H9 (cell line): Measurements from ENCODE around the gene NUP58. TPM values are rescaled to one million over a fixed set of nuclear protein-coding genes. Genes with fewer than 3 reads are reported as not detected.

Experiments used
- DNase-seq: peaks from one replicate; pipeline ENCODE4 v3.0.0-alpha.2; 2017
- H2AFZ ChIP-seq: one replicate; pipeline ENCODE4 v1.6.1; 2013; ENCODE audit warnings: mild to moderate bottlenecking, low read length, control low read depth, moderate library complexity
- H2AK5ac ChIP-seq: 2 replicates; pipeline ENCODE4 v1.6.1; 2013; ENCODE audit warnings: low read length, control low read depth, mixed read lengths; ENCODE audit not compliant: insufficient read length
- H2BK120ac ChIP-seq: one replicate; pipeline ENCODE4 v1.6.1; 2013; ENCODE audit warnings: low read depth, mild to moderate bottlenecking, low read length, control low read depth, inconsistent platforms; ENCODE audit not compliant: poor library complexity, severe bottlenecking
- H2BK12ac ChIP-seq: 2 replicates; pipeline ENCODE4 v1.6.1; 2013; ENCODE audit warnings: low read length, control low read depth, mixed read lengths, low read depth; ENCODE audit not compliant: insufficient read length
- H2BK15ac ChIP-seq: 2 replicates; pipeline ENCODE4 v1.6.1; 2013; ENCODE audit warnings: low read depth, low read length, control low read depth
- H2BK20ac ChIP-seq: one replicate; pipeline ENCODE4 v1.6.1; 2013; ENCODE audit warnings: low read depth, mild to moderate bottlenecking, low read length, control low read depth, inconsistent platforms; ENCODE audit not compliant: poor library complexity, severe bottlenecking
- H2BK5ac ChIP-seq: 2 replicates; pipeline ENCODE4 v1.6.1; 2013; ENCODE audit warnings: low read length, control low read depth, mixed read lengths; ENCODE audit not compliant: insufficient read length
- H3K14ac ChIP-seq: 2 replicates; pipeline ENCODE4 v1.6.1; 2013; ENCODE audit warnings: low read length, control low read depth; ENCODE audit not compliant: insufficient read depth
- H3K18ac ChIP-seq: 2 replicates; pipeline ENCODE4 v1.6.1; 2013; ENCODE audit warnings: low read depth, mild to moderate bottlenecking, mixed read lengths, low read length, control low read depth; ENCODE audit not compliant: insufficient read length
- H3K23ac ChIP-seq: 2 replicates; pipeline ENCODE4 v1.6.1; 2013; ENCODE audit warnings: low read length, control low read depth, mixed read lengths, low read depth; ENCODE audit not compliant: insufficient read length
- H3K23me2 ChIP-seq: 2 replicates; pipeline ENCODE4 v1.6.1; 2013; ENCODE audit warnings: low read depth, mild to moderate bottlenecking, mixed read lengths, low read length, control low read depth; ENCODE audit not compliant: insufficient read length, poor library complexity, severe bottlenecking
- H3K27ac ChIP-seq: 2 replicates; pipeline ENCODE4 v1.5.1; 2013; ENCODE audit warnings: low read length, control low read depth, mixed read lengths, low read depth; ENCODE audit not compliant: insufficient read length
- H3K27me3 ChIP-seq: 2 replicates; pipeline ENCODE4 v1.6.1; 2013; ENCODE audit warnings: low read length, control low read depth, inconsistent platforms; ENCODE audit not compliant: insufficient read depth
- H3K4ac ChIP-seq: 2 replicates; pipeline ENCODE4 v1.6.1; 2013; ENCODE audit warnings: low read depth, mild to moderate bottlenecking, control low read depth, inconsistent platforms, low read length, moderate library complexity
- H3K4me1 ChIP-seq: 2 replicates; pipeline ENCODE4 v1.6.1; 2013; ENCODE audit warnings: low read length, control low read depth, inconsistent platforms; ENCODE audit not compliant: insufficient read depth
- H3K4me2 ChIP-seq: 2 replicates; pipeline ENCODE4 v1.6.1; 2013; ENCODE audit warnings: low read length, control low read depth, mixed read lengths; ENCODE audit not compliant: insufficient read length, insufficient read depth
- H3K56ac ChIP-seq: 2 replicates; pipeline ENCODE4 v1.6.1; 2013; ENCODE audit warnings: low read depth, mild to moderate bottlenecking, mixed read lengths, low read length, control low read depth; ENCODE audit not compliant: insufficient read length
- H3K79me1 ChIP-seq: 2 replicates; pipeline ENCODE4 v1.6.1; 2013; ENCODE audit warnings: low read depth, mild to moderate bottlenecking, moderate library complexity, low read length, control low read depth, inconsistent platforms; ENCODE audit not compliant: insufficient read depth, poor library complexity, severe bottlenecking
- H3K79me2 ChIP-seq: 2 replicates; pipeline ENCODE4 v1.6.1; 2013; ENCODE audit warnings: low read length, control low read depth, inconsistent platforms; ENCODE audit not compliant: insufficient read depth
- H3K9ac ChIP-seq: 2 replicates; pipeline ENCODE4 v1.6.1; 2013; ENCODE audit warnings: low read length, control low read depth, mixed read lengths; ENCODE audit not compliant: insufficient read length; ENCODE audit errors: extremely low read depth
- H3K9me3 ChIP-seq: one replicate; pipeline ENCODE4 v1.6.1; 2013; ENCODE audit warnings: low read depth, low read length, inconsistent platforms; ENCODE audit not compliant: control insufficient read depth
- H3T11ph ChIP-seq: one replicate; pipeline ENCODE4 v1.6.1; 2013; ENCODE audit warnings: mild to moderate bottlenecking, low read length, control low read depth, inconsistent platforms
- H4K20me1 ChIP-seq: one replicate; pipeline ENCODE4 v1.6.1; 2013; ENCODE audit not compliant: control insufficient read depth, insufficient read length, insufficient read depth
- H4K5ac ChIP-seq: 2 replicates; pipeline ENCODE4 v1.6.1; 2013; ENCODE audit warnings: low read depth, mild to moderate bottlenecking, mixed read lengths, low read length, control low read depth; ENCODE audit not compliant: insufficient read length
- H4K8ac ChIP-seq: replicated peaks from 2 replicates; pipeline ENCODE4 v1.6.1; 2013; ENCODE audit warnings: low read length, control low read depth, mixed read lengths, low read depth; ENCODE audit not compliant: insufficient read length
- H4K91ac ChIP-seq: 2 replicates; pipeline ENCODE4 v1.6.1; 2013; ENCODE audit warnings: low read depth, mild to moderate bottlenecking, moderate library complexity, mixed read lengths, low read length, control low read depth; ENCODE audit not compliant: insufficient read length
- H3K27ac Mint-ChIP-seq, 3 experiments: 2 replicates in 2 of 3; 3 replicates in 1 of 3; pipeline ENCODE4 v1.8.0; 2020 to 2021; ENCODE audit warnings: mixed read lengths in 3 of 3, mild to moderate bottlenecking in 1 of 3, moderate library complexity in 1 of 3
- H3K27me3 Mint-ChIP-seq: 2 replicates; pipeline ENCODE4 v1.8.0; 2021; ENCODE audit warnings: low read depth, mild to moderate bottlenecking, moderate library complexity, mixed read lengths
- H3K36me3 Mint-ChIP-seq, 3 experiments: 2 replicates in 2 of 3; 3 replicates in 1 of 3; pipeline ENCODE4 v1.8.0; 2020 to 2021; ENCODE audit warnings: low read depth in 3 of 3, mixed read lengths in 3 of 3; ENCODE audit not compliant: insufficient read depth in 1 of 3
- H3K4me1 Mint-ChIP-seq, 2 experiments: 2 replicates each; pipeline ENCODE4 v1.8.0; 2020; ENCODE audit warnings: mixed read lengths in 2 of 2
- H3K4me3 Mint-ChIP-seq, 2 experiments: 2 replicates in 1 of 2; 3 replicates in 1 of 2; pipeline ENCODE4 v1.8.0; 2020 to 2021; ENCODE audit warnings: mild to moderate bottlenecking in 2 of 2, mixed read lengths in 2 of 2, moderate library complexity in 1 of 2
- H3K9me3 Mint-ChIP-seq, 2 experiments: 2 replicates in 1 of 2; 3 replicates in 1 of 2; pipeline ENCODE4 v1.8.0; 2020; ENCODE audit warnings: mild to moderate bottlenecking in 2 of 2, mixed read lengths in 2 of 2, moderate library complexity in 1 of 2
- WGBS: extraction: QIAGEN DNeasy Blood & Tissue Kit; methylation state at CpG from one replicate; pipeline ENCODE4 v1.1.7; 2013; ENCODE audit warnings: missing lambda C conversion rate, low lambda C conversion rate, mixed read lengths; ENCODE audit not compliant: insufficient read length; ENCODE audit errors: extremely low coverage; 5-methylcytosine and 5-hydroxymethylcytosine counted together
- total RNA-seq: library from RNA; stranded (reverse); gene quantifications from 2 replicates; pipeline ENCODE4 v1.2.1, GENCODE V29; 2021
- TF ChIP-seq, protein P1 (sequence below): fragments of 200-600 bp; sonication (generic); conservative IDR thresholded peaks from 3 replicates; pipeline ENCODE4 v1.8.0; 2021; ENCODE audit warnings: antibody characterized with exemption, mild to moderate bottlenecking

NUP58 gene
- total RNA-seq, 1 experiment from 2014 or later = 77.6 TPM

DNA sequence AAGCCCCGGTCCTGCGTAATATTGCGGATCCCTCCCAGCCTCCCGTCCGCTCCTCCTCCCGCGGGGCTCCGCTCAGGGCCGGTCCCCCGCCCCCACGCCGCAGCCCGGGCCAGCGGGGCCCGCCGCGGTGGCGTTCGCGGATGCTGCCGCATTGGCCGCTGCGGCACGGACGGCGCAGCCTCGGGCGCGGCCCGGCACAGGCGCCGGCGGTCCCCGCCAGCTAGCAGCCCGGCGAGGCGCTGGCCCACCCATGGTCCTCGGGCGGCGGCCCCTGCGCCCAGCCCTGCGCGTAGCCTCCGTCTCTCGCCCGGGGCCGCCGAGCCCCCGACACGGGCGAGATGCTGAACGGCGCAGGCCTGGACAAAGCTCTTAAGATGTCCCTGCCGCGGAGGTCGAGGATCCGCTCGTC is 70.5 kb downstream of the NUP58 start, which contains the start of gene ATP8A2:
TSS of gene ATP8A2 (plus strand) at position 100 of the 409 bp plus-strand sequence. CDS start at position 339, 239 bp downstream.
- no peak within 1 kb of the TSS for H3K56ac ChIP-seq
- Mint-ChIP-seq H3K4me1 (peaks cover 29 to 32% of the 10 kb centered on the region in 2 experiments), H3K9me3 (peaks cover 0 to 2% of the 10 kb centered on the region in 2 experiments; a peak in 2 of 5 replicates), H3K4me3 (peak within 1 kb of the TSS; percentile 77 to 91), H3K27ac (no peak within 1 kb of the TSS), H3K36me3 (no peaks in the 10 kb centered on the region; a peak in 1 of 7 replicates), H3K27me3 (peaks cover 63% of the 10 kb centered on the region)
- H2BK5ac ChIP-seq = no peak within 1 kb of the TSS
- no peak within 1 kb of the TSS for H4K91ac ChIP-seq
- peak within 1 kb of the TSS; percentile 63 for H3K4me2 ChIP-seq
- H3T11ph ChIP-seq = no peak within 1 kb of the TSS
- no peak for DNase-seq
- H3K79me1 ChIP-seq = no peaks in the 10 kb centered on the region
- no peak within 1 kb of the TSS for H3K9ac ChIP-seq
- H3K23ac ChIP-seq = no peak within 1 kb of the TSS
- no peak within 1 kb of the TSS for H2AFZ ChIP-seq
- H3K9me3 ChIP-seq = no peaks in the 10 kb centered on the region
- no peak within 1 kb of the TSS for H2BK12ac ChIP-seq
- no peak within 1 kb of the TSS for H2BK120ac ChIP-seq
- H3K79me2 ChIP-seq = no peaks in the 10 kb centered on the region
- no peak within 1 kb of the TSS for H2BK20ac ChIP-seq
- H2AK5ac ChIP-seq = no peak within 1 kb of the TSS
- no peak within 1 kb of the TSS for H3K14ac ChIP-seq
- no peak within 1 kb of the TSS for H3K27ac ChIP-seq
- no peaks in the 10 kb centered on the region for H4K20me1 ChIP-seq
- H4K5ac ChIP-seq = no peak within 1 kb of the TSS
- no peaks in the 10 kb centered on the region; the same call in 1 of the 2 replicates for H3K4me1 ChIP-seq
- H3K27me3 ChIP-seq = peaks cover 6% of the 10 kb centered on the region; the same call in 1 of the 2 replicates
- peaks cover 4% of the 10 kb centered on the region for H3K23me2 ChIP-seq
- H3K18ac ChIP-seq = no peak within 1 kb of the TSS
- WGBS = no CpG with 5 or more reads among the region's 58 CpGs
- TF ChIP-seq, protein P1, sequence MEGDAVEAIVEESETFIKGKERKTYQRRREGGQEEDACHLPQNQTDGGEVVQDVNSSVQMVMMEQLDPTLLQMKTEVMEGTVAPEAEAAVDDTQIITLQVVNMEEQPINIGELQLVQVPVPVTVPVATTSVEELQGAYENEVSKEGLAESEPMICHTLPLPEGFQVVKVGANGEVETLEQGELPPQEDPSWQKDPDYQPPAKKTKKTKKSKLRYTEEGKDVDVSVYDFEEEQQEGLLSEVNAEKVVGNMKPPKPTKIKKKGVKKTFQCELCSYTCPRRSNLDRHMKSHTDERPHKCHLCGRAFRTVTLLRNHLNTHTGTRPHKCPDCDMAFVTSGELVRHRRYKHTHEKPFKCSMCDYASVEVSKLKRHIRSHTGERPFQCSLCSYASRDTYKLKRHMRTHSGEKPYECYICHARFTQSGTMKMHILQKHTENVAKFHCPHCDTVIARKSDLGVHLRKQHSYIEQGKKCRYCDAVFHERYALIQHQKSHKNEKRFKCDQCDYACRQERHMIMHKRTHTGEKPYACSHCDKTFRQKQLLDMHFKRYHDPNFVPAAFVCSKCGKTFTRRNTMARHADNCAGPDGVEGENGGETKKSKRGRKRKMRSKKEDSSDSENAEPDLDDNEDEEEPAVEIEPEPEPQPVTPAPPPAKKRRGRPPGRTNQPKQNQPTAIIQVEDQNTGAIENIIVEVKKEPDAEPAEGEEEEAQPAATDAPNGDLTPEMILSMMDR = no peak
- no peak within 1 kb of the TSS for H4K8ac ChIP-seq
- no peak within 1 kb of the TSS for H3K4ac ChIP-seq
- H2BK15ac ChIP-seq = no peak within 1 kb of the TSS
